ENCODE results near the gene HTR3D. TPM values are rescaled to one million over a fixed set of nuclear protein-coding genes. Genes with fewer than 3 reads are reported as not detected.
"Not testable (repeated sequence)": the region's sequence is repeated elsewhere in the genome, so short reads cannot be mapped to it uniquely, and the experiment has no call there.

HTR3D gene
- total and polyA plus RNA-seq, 4 donors = not detected

GRCh38 chr3:184003187-184003967 is 28.2 kb upstream of the HTR3D start:
- no peak overlapping the region for H3K27ac ChIP-seq (ENCODE audit: low read depth, low read length)
- no peaks in the 10 kb centered on the region for H3K27me3 ChIP-seq (ENCODE audit: control insufficient read depth, insufficient read depth, low read length)
- H3K36me3 ChIP-seq (ENCODE audit: control insufficient read depth, insufficient read depth, low read length) = peaks cover 10% of the 10 kb centered on the region
- 92% methylated on average over 3 of the region's 5 CpGs for WGBS (ENCODE audit: insufficient coverage)
- no peaks in the 10 kb centered on the region for H3K9me3 ChIP-seq (ENCODE audit: control insufficient read depth, insufficient read depth, low read length)
- no peak overlapping the region for H3K4me3 ChIP-seq (ENCODE audit: low read depth, low read length)
- no peak for DNase-seq (ENCODE audit: low read depth in 4 of 6, low spot score in 6 of 6)
- peaks cover 4% of the 10 kb centered on the region for H3K4me1 ChIP-seq (ENCODE audit: control insufficient read depth, insufficient read depth, low read length)

GRCh38 chr3:184004476-184004875 is 27.1 kb upstream of the HTR3D start:
- Histone ChIP-seq H3K4me3 (ENCODE audit: low read depth, low read length) (no peak overlapping the region), H3K27me3 (ENCODE audit: control insufficient read depth, insufficient read depth, low read length) (no peaks in the 10 kb centered on the region), H3K9me3 (ENCODE audit: control insufficient read depth, insufficient read depth, low read length) (no peaks in the 10 kb centered on the region), H3K27ac (ENCODE audit: low read depth, low read length) (no peak overlapping the region), H3K4me1 (ENCODE audit: control insufficient read depth, insufficient read depth, low read length) (peaks cover 4% of the 10 kb centered on the region), H3K36me3 (ENCODE audit: control insufficient read depth, insufficient read depth, low read length) (peaks cover 16% of the 10 kb centered on the region)
- no CpG with 5 or more reads among the region's 2 CpGs for WGBS (ENCODE audit: insufficient coverage)
- DNase-seq (ENCODE audit: low read depth in 4 of 6, low spot score in 6 of 6) = no peak

GRCh38 chr3:184005941-184006507 is 25.5 kb upstream of the HTR3D start:
- Histone ChIP-seq H3K9me3 (ENCODE audit: control insufficient read depth, insufficient read depth, low read length) (no peaks in the 10 kb centered on the region), H3K4me3 (ENCODE audit: low read depth, low read length) (no peak overlapping the region), H3K4me1 (ENCODE audit: control insufficient read depth, insufficient read depth, low read length) (peaks cover 4% of the 10 kb centered on the region), H3K27me3 (ENCODE audit: control insufficient read depth, insufficient read depth, low read length) (no peaks in the 10 kb centered on the region), H3K27ac (ENCODE audit: low read depth, low read length) (no peak overlapping the region), H3K36me3 (ENCODE audit: control insufficient read depth, insufficient read depth, low read length) (peaks cover 16% of the 10 kb centered on the region)
- DNase-seq (ENCODE audit: low read depth in 4 of 6, low spot score in 6 of 6) = peak in 2 of 6 donors; percentile 36 to 53
- WGBS (ENCODE audit: insufficient coverage) = 50% methylated on average over 8 of the region's 11 CpGs

GRCh38 chr3:184007143-184007813 is 24.3 kb upstream of the HTR3D start:
- H3K4me3 ChIP-seq (ENCODE audit: low read depth, low read length); H3K9me3 ChIP-seq (ENCODE audit: control insufficient read depth, insufficient read depth, low read length); H3K27ac ChIP-seq (ENCODE audit: low read depth, low read length); DNase-seq (ENCODE audit: low read depth in 4 of 6, low spot score in 6 of 6); H3K27me3 ChIP-seq (ENCODE audit: control insufficient read depth, insufficient read depth, low read length); H3K4me1 ChIP-seq (ENCODE audit: control insufficient read depth, insufficient read depth, low read length): not testable (repeated sequence)
- WGBS (ENCODE audit: insufficient coverage) = 90% methylated on average over 4 of the region's 11 CpGs
- peaks cover 17% of the 10 kb centered on the region for H3K36me3 ChIP-seq (ENCODE audit: control insufficient read depth, insufficient read depth, low read length)

- Histone ChIP-seq H3K4me1 (ENCODE audit: control insufficient read depth, insufficient read depth, low read length) (peaks cover 4% of the 10 kb centered on the region), H3K36me3 (ENCODE audit: control insufficient read depth, insufficient read depth, low read length) (peaks cover 17% of the 10 kb centered on the region), H3K27me3 (ENCODE audit: control insufficient read depth, insufficient read depth, low read length) (no peaks in the 10 kb centered on the region), H3K4me3 (ENCODE audit: low read depth, low read length) (no peak overlapping the region), H3K9me3 (ENCODE audit: control insufficient read depth, insufficient read depth, low read length) (no peaks in the 10 kb centered on the region), H3K27ac (ENCODE audit: low read depth, low read length) (no peak overlapping the region)
- no CpG with 5 or more reads among the region's 3 CpGs for WGBS (ENCODE audit: insufficient coverage)
- no peak for DNase-seq (ENCODE audit: low read depth in 4 of 6, low spot score in 6 of 6)
Observed at GRCh38 chr3:184008161-184008560, 23.4 kb upstream of the HTR3D start.

GRCh38 chr3:184011230-184011876 is 20.2 kb upstream of the HTR3D start:
- no peak overlapping the region for H3K27ac ChIP-seq (ENCODE audit: low read depth, low read length)
- no peaks in the 10 kb centered on the region for H3K27me3 ChIP-seq (ENCODE audit: control insufficient read depth, insufficient read depth, low read length)
- peaks cover 3% of the 10 kb centered on the region for H3K4me1 ChIP-seq (ENCODE audit: control insufficient read depth, insufficient read depth, low read length)
- H3K9me3 ChIP-seq (ENCODE audit: control insufficient read depth, insufficient read depth, low read length) = no peaks in the 10 kb centered on the region
- no peak overlapping the region for H3K4me3 ChIP-seq (ENCODE audit: low read depth, low read length)
- no CpG with 5 or more reads among the region's 4 CpGs for WGBS (ENCODE audit: insufficient coverage)
- DNase-seq (ENCODE audit: low read depth in 4 of 6, low spot score in 6 of 6) = no peak
- H3K36me3 ChIP-seq (ENCODE audit: control insufficient read depth, insufficient read depth, low read length) = peaks cover 27% of the 10 kb centered on the region

GRCh38 chr3:184011937-184012889 is 19.3 kb upstream of the HTR3D start:
- 77% methylated on average over 3 of the region's 6 CpGs for WGBS (ENCODE audit: insufficient coverage)
- Histone ChIP-seq H3K4me1 (ENCODE audit: control insufficient read depth, insufficient read depth, low read length) (peaks cover 10% of the 10 kb centered on the region), H3K4me3 (ENCODE audit: low read depth, low read length) (no peak overlapping the region), H3K27ac (ENCODE audit: low read depth, low read length) (no peak overlapping the region), H3K27me3 (ENCODE audit: control insufficient read depth, insufficient read depth, low read length) (no peaks in the 10 kb centered on the region), H3K9me3 (ENCODE audit: control insufficient read depth, insufficient read depth, low read length) (no peaks in the 10 kb centered on the region), H3K36me3 (ENCODE audit: control insufficient read depth, insufficient read depth, low read length) (peaks cover 27% of the 10 kb centered on the region)
- DNase-seq (ENCODE audit: low read depth in 4 of 6, low spot score in 6 of 6) = no peak

- H3K4me3 ChIP-seq (ENCODE audit: low read depth, low read length) = no peak overlapping the region
- peaks cover 14% of the 10 kb centered on the region for H3K4me1 ChIP-seq (ENCODE audit: control insufficient read depth, insufficient read depth, low read length)
- no peak overlapping the region for H3K27ac ChIP-seq (ENCODE audit: low read depth, low read length)
- H3K36me3 ChIP-seq (ENCODE audit: control insufficient read depth, insufficient read depth, low read length) = peaks cover 15% of the 10 kb centered on the region
- 86% methylated on average over 1 of the region's 10 CpGs for WGBS (ENCODE audit: insufficient coverage)
- DNase-seq (ENCODE audit: low read depth in 4 of 6, low spot score in 6 of 6) = peak in 1 of 6 donors; percentile 31
- no peaks in the 10 kb centered on the region for H3K27me3 ChIP-seq (ENCODE audit: control insufficient read depth, insufficient read depth, low read length)
- no peaks in the 10 kb centered on the region for H3K9me3 ChIP-seq (ENCODE audit: control insufficient read depth, insufficient read depth, low read length)
Observed at GRCh38 chr3:184015381-184016019, 16.0 kb upstream of the HTR3D start.
